ENCODE data around the gene PLCB2. TPM values are rescaled to one million over a fixed set of nuclear protein-coding genes. Genes with fewer than 3 reads are reported as not detected.

Gene PLCB2
- 10 to 100 TPM in 3 of 10 donors, 1 to 10 TPM in 7; 5.6 to 13.6 (median 8.7) TPM for polyA plus RNA-seq (ENCODE audit: insufficient read length in 10 of 10)
- long read RNA-seq, donor 1: 0 reads
- long read RNA-seq, donor 2: 0 reads
- long read RNA-seq, donor 3: 0 reads
- long read RNA-seq, donor 4: 0 reads
- long read RNA-seq, donor 5: 0 reads
- long read RNA-seq, donor 6: 0 reads
- long read RNA-seq, donor 7: 0 reads
- long read RNA-seq, donor 8: 0 reads
- long read RNA-seq, donor 9: 0 reads

- peak in 1 of 3 donors; percentile 52 for DNase-seq
Measured at GRCh38 chr15:40307421-40308211, at the start of gene PLCB2. Gene PLCB2 (minus strand): TSS chr15:40307935. CDS start chr15:40307672, 263 bp downstream.

GRCh38 chr15:40357246-40357645, 49.5 kb upstream of the PLCB2 start:
- no peak for DNase-seq

DNA sequence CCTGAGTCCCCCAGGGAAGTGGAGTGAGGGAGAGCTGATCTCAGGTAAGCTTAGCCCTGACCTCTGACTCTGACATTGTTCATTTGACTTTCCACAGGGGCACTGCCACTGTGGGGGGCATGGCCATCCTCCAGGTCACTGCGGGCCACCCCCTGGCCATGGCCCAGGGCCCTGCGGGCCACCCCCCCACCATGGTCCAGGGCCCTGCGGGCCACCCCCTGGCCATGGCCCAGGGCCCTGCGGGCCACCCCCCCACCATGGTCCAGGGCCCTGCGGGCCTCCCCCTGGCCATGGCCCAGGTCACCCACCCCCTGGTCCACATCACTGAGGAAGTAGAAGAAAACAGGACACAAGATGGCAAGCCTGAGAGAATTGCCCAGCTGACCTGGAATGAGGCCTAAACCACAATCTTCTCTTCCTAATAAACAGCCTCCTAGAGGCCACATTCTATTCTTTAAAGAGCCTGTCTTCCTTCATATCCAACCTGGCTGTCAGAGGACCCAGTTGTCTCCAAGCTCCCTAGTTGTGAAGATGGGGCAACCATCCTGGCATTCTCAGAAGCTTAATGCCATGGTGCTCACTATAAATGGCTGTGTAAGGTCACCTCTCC, 48.3 kb upstream of the PLCB2 start:
- no peak for DNase-seq

- peak in 2 of 3 donors; percentile 56 to 76 for DNase-seq
Measured at GRCh38 chr15:40354408-40355171, 46.9 kb upstream of the PLCB2 start.

DNA sequence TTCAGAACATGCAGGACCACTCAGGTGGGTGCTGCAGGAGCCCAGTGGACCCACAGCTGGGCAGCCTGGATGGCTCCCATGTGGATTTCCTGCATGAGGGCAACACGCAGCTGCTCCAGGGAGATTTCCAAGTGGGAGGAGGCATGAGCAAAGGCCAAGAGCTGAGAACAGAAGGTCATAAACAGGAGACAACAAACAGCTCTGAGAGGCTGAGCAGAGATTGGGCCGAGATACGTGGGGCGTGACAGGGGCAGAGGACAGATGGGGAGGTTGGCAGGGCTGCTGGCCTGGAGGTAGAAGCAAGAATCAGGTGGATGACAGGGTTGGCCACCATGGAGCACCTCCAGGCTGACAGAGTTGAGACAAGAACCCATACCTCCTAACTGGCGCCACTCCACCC, 46.0 kb upstream of the PLCB2 start:
- DNase-seq: no peak

- no peak for DNase-seq
Measured at GRCh38 chr15:40352281-40352901, 44.7 kb upstream of the PLCB2 start.

GRCh38 chr15:40349163-40349562, 41.4 kb upstream of the PLCB2 start:
- no peak for DNase-seq

DNA sequence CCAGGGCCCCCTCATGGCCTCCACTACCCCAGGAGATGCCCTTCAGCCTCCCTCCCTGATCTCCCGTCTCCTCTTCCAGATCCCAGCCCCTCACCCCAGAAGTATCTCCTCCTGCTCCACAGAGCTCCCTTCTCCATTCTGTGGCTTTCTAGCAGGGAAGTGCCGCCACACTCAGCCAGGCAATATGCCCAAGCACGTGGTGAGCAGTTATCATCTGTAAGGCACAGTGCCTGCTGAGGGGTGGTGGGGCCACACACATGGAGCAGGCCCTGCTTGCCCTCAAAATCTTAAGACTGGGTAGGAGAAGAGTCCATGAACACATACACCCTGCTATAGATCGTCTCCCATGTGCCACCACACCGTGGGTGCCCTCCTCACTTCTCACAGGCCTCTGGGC, 40.7 kb upstream of the PLCB2 start:
- DNase-seq: no peak

GRCh38 chr15:40347559-40348473, 40.1 kb upstream of the PLCB2 start:
- DNase-seq: no peak

DNA sequence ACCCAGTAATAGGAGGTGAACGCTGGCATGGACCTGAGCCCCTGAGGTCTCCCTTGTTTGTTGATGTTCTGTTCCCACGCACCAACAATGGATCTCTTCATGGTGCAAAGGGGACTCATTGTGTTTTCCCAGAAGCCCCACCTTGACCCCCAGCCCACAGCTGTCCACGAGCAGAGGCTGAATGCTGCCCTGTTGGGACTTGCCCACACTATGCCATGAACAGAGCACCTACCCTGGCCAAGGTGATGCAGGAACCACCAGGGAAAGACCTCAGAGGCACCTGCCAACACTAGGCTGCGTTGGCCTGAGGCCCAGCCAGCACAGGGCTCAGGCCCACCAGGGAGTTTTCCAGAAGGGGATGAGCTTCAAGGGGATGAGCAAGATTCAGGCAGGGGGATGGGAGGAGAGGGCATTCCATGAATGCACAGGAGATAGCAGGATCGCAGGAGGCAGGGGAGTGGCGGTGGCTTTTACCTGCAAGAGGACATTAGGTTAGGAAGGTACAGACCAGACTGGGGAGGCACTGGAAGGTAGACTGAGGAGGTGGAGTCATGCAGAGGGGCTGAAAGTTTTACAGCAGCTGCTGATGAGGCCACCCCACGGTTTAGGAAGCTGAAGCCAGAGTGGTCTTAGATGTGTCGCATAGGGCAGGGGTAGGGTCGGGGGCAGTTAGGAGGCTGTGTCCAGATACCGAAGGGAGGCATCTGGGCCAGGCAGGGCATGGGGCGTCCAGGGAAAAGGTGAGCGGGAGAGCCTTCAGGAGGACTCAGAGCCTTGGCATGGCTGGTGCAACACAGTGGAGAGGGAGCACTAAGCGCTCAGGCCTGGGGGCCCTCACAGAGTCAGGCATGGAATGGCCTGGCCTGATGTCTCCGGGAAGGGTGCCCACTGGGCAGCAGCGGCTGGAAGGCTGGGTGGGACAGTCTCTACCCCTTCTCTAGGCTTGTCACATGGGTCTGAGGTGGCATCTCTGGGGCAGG, 39.1 kb upstream of the PLCB2 start:
- DNase-seq: no peak

- DNase-seq: no peak
Measured at GRCh38 chr15:40345867-40346578, 38.3 kb upstream of the PLCB2 start.

GRCh38 chr15:40345225-40345866, 37.6 kb upstream of the PLCB2 start:
- no peak for DNase-seq

DNA sequence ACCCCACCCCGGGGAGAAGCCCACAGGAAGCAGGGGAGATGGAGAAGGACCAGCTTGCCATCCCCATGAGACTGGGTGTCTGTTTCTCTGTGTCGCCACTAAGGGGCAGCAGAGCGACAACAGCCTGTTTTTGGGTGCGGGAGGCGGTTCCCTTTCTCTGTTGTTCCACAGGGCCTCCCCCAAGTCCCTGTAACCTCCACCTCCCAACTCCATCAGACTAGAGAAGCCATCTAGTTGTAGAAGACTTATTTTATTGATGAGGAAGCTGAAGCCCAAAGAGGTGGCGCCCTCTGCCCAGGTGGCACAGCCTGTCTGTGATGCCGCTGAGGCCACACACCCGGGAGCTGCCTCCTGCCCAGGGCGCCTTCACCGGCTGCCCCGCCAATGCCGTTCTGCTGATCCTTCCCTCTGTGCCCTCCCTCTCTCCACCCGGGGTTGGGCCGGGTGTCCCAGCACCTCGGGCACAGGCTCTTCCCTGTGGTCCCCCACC, 36.9 kb upstream of the PLCB2 start:
- peak in 1 of 3 donors; percentile 54 for DNase-seq

DNA sequence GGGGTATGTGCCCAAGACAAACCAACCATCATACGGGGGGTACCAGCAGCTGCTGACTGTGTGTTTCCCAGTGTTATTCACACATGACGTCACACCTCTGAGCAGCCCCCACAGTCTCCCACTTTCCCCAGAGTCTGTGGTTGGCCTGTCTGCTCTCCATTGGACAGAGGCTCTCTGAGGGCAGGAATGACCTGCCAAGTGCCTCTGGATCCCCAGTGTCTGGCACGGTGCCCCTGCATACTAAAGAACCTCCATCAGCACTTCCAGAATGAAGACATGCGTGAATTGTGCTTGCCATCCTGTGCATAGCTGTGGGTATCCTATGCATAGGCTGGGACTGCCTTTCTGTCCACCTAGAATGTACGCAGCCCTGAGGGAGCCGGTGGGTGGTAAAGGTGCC, 36.5 kb upstream of the PLCB2 start:
- no peak for DNase-seq

GRCh38 chr15:40343512-40343911, 35.8 kb upstream of the PLCB2 start:
- DNase-seq: peak in 1 of 3 donors; percentile 79

DNA sequence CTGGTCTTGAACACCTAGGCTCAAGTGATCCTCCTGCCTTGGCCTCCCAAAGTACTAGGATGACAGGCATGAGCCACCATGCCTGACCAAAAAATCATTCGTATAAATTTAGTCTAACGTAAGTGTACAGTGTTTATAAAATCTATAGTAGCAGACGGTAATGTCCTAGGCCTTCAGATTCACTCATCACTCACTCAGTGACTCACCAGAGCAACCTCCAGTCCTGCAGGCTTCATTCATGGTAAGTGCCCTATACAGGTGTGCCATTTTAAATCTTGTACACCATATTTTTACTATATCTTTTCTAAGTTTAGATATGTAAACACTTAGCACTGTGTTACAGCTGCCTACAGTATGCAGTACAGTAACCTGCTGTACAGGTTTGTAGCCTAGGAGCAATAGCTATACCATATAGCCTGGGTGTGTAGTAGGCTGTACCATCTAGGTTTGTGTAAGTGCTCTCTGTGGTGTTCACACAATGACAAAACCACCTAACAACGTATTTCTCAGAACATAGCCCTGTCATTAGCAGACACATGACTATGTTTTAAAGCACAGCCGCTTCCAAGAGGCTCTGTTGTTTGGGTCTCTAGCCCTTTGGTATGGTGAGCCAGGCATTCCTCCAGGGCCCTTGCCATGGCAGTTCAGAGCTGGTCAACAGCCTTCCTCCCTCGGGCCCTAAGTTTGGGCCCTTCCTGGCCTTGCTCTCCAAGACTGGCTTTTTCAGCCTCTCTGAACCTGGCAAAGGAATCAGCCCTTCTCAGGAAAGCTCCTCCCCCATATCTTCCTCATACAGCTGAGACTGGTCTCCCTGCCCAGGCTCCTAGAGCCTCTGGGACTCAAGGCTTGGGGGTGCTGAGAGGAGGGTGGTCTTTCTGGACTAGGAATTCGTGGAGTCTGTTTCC, 34.9 kb upstream of the PLCB2 start:
- no peak for DNase-seq

All from muscle of back (tissue), 13 donors.